ENCODE results near the gene SOHLH2. TPM values are rescaled to one million over a fixed set of nuclear protein-coding genes. Genes with fewer than 3 reads are reported as not detected.

SOHLH2 gene
- total RNA-seq (not detected), polyA plus RNA-seq (not detected)

GRCh38 chr13:36214163-36214921 lies at the start of gene SOHLH2:
TSS of gene SOHLH2 (minus strand) at chr13:36214556. CDS start at chr13:36214526, 30 bp downstream.
- peaks cover 0 to 3% (median 0%) of the 10 kb centered on the region in 3 donors for H3K36me3 Mint-ChIP-seq
- DNase-seq: peak in 1 of 5 donors; percentile 45
- CTCF ChIA-PET: no interaction called here

GRCh38 chr13:36261976-36262375 lies 47.6 kb upstream of the SOHLH2 start:
- no peak overlapping the region for H3K4me3 Mint-ChIP-seq
- H3K36me3 Mint-ChIP-seq: no peaks in the 10 kb centered on the region
- no peak overlapping the region for H3K27ac Mint-ChIP-seq
- H3K4me1 ChIP-seq (ENCODE audit: insufficient read depth, low read length): no peaks in the 10 kb centered on the region
- no peaks in the 10 kb centered on the region for H3K27me3 Mint-ChIP-seq
- no peak overlapping the region for H3K27ac ChIP-seq (ENCODE audit: low read depth, low read length)
- no peaks in the 10 kb centered on the region for H3K27me3 ChIP-seq (ENCODE audit: insufficient read depth, low read length, poor library complexity, severe bottlenecking)
- H3K4me1 Mint-ChIP-seq: no peaks in the 10 kb centered on the region
- CTCF ChIA-PET: no interaction called here
- H3K9me3 ChIP-seq (ENCODE audit: low read length): no peaks in the 10 kb centered on the region
- POLR2A ChIA-PET: no interaction called here
- H3K4me3 ChIP-seq (ENCODE audit: low read length): no peak overlapping the region
- peaks cover 0 to 2% (median 0%) of the 10 kb centered on the region in 5 donors for H3K9me3 Mint-ChIP-seq
- no peaks in the 10 kb centered on the region for H3K36me3 ChIP-seq (ENCODE audit: insufficient read depth, low read length)
- DNase-seq: no peak

More at GRCh38 chr13:36214163-36214921, at the start of gene SOHLH2:
- peaks cover 0 to 1% of the 10 kb centered on the region in 2 donors for H3K27me3 Mint-ChIP-seq
- Histone ChIP-seq H3K27me3 (ENCODE audit: insufficient read depth, low read length, poor library complexity, severe bottlenecking) (no peaks in the 10 kb centered on the region), H3K4me1 (ENCODE audit: insufficient read depth, low read length) (no peaks in the 10 kb centered on the region), H3K9me3 (ENCODE audit: low read length) (no peaks in the 10 kb centered on the region), H3K27ac (ENCODE audit: low read depth, low read length) (no peak within 1 kb of the TSS), H3K4me3 (ENCODE audit: low read length) (no peak within 1 kb of the TSS), H3K36me3 (ENCODE audit: insufficient read depth, low read length) (no peaks in the 10 kb centered on the region)
- H3K4me3 Mint-ChIP-seq: no peak within 1 kb of the TSS
- peak within 1 kb of the TSS in 1 of 8 donors; percentile 74 for H3K27ac Mint-ChIP-seq
- H3K9me3 Mint-ChIP-seq: peaks cover 5 to 16% (median 10%) of the 10 kb centered on the region in 5 donors
- POLR2A ChIA-PET: no interaction called here
- no peaks in the 10 kb centered on the region for H3K4me1 Mint-ChIP-seq

GRCh38 chr13:36261011-36261410 lies 46.7 kb upstream of the SOHLH2 start:
- H3K36me3 ChIP-seq (ENCODE audit: insufficient read depth, low read length): no peaks in the 10 kb centered on the region
- H3K4me1 ChIP-seq (ENCODE audit: insufficient read depth, low read length): no peaks in the 10 kb centered on the region
- Mint-ChIP-seq H3K4me1 (no peaks in the 10 kb centered on the region), H3K27me3 (no peaks in the 10 kb centered on the region), H3K27ac (no peak overlapping the region), H3K9me3 (peaks cover 0 to 4% (median 0%) of the 10 kb centered on the region in 5 donors), H3K36me3 (no peaks in the 10 kb centered on the region), H3K4me3 (no peak overlapping the region)
- ChIA-PET POLR2A (no interaction called here), CTCF (no interaction called here)
- DNase-seq: no peak
- no peaks in the 10 kb centered on the region for H3K9me3 ChIP-seq (ENCODE audit: low read length)
- H3K27ac ChIP-seq (ENCODE audit: low read depth, low read length): no peak overlapping the region
- H3K27me3 ChIP-seq (ENCODE audit: insufficient read depth, low read length, poor library complexity, severe bottlenecking): no peaks in the 10 kb centered on the region
- H3K4me3 ChIP-seq (ENCODE audit: low read length): no peak overlapping the region

GRCh38 chr13:36259361-36260137 lies 45.2 kb upstream of the SOHLH2 start:
- no peak overlapping the region for H3K27ac ChIP-seq (ENCODE audit: low read depth, low read length)

GRCh38 chr13:36258831-36259230 lies 44.5 kb upstream of the SOHLH2 start:
- Histone ChIP-seq H3K27ac (ENCODE audit: low read depth, low read length) (no peak overlapping the region), H3K36me3 (ENCODE audit: insufficient read depth, low read length) (no peaks in the 10 kb centered on the region), H3K9me3 (ENCODE audit: low read length) (no peaks in the 10 kb centered on the region), H3K4me3 (ENCODE audit: low read length) (no peak overlapping the region), H3K27me3 (ENCODE audit: insufficient read depth, low read length, poor library complexity, severe bottlenecking) (no peaks in the 10 kb centered on the region), H3K4me1 (ENCODE audit: insufficient read depth, low read length) (no peaks in the 10 kb centered on the region)
- H3K4me1 Mint-ChIP-seq: no peaks in the 10 kb centered on the region
- peaks cover 0 to 9% (median 2%) of the 10 kb centered on the region in 5 donors for H3K9me3 Mint-ChIP-seq
- ChIA-PET POLR2A (no interaction called here), CTCF (no interaction called here)
- no peaks in the 10 kb centered on the region for H3K27me3 Mint-ChIP-seq
- no peak overlapping the region for H3K27ac Mint-ChIP-seq
- no peak overlapping the region for H3K4me3 Mint-ChIP-seq
- H3K36me3 Mint-ChIP-seq: no peaks in the 10 kb centered on the region
- DNase-seq: no peak

More at GRCh38 chr13:36259361-36260137, 45.2 kb upstream of the SOHLH2 start:
- Mint-ChIP-seq H3K4me1 (no peaks in the 10 kb centered on the region), H3K4me3 (no peak overlapping the region), H3K27ac (no peak overlapping the region), H3K36me3 (no peaks in the 10 kb centered on the region), H3K27me3 (no peaks in the 10 kb centered on the region), H3K9me3 (peaks cover 0 to 9% (median 2%) of the 10 kb centered on the region in 5 donors)
- CTCF ChIA-PET: no interaction called here
- DNase-seq: no peak
- H3K36me3 ChIP-seq (ENCODE audit: insufficient read depth, low read length): no peaks in the 10 kb centered on the region
- no peaks in the 10 kb centered on the region for H3K4me1 ChIP-seq (ENCODE audit: insufficient read depth, low read length)
- H3K27me3 ChIP-seq (ENCODE audit: insufficient read depth, low read length, poor library complexity, severe bottlenecking): no peaks in the 10 kb centered on the region
- POLR2A ChIA-PET: no interaction called here
- H3K4me3 ChIP-seq (ENCODE audit: low read length): no peak overlapping the region
- H3K9me3 ChIP-seq (ENCODE audit: low read length): no peaks in the 10 kb centered on the region

GRCh38 chr13:36251526-36251925 lies 37.2 kb upstream of the SOHLH2 start:
- no peaks in the 10 kb centered on the region for H3K4me1 ChIP-seq (ENCODE audit: insufficient read depth, low read length)
- H3K27me3 ChIP-seq (ENCODE audit: insufficient read depth, low read length, poor library complexity, severe bottlenecking): no peaks in the 10 kb centered on the region
- no peak overlapping the region for H3K4me3 ChIP-seq (ENCODE audit: low read length)
- ChIA-PET CTCF (no interaction called here), POLR2A (no interaction called here)
- no peaks in the 10 kb centered on the region for H3K4me1 Mint-ChIP-seq
- no peaks in the 10 kb centered on the region for H3K36me3 ChIP-seq (ENCODE audit: insufficient read depth, low read length)
- H3K27ac ChIP-seq (ENCODE audit: low read depth, low read length): no peak overlapping the region
- H3K4me3 Mint-ChIP-seq: no peak overlapping the region
- no peaks in the 10 kb centered on the region for H3K36me3 Mint-ChIP-seq
- H3K27ac Mint-ChIP-seq: no peak overlapping the region
- no peak for DNase-seq
- H3K9me3 ChIP-seq (ENCODE audit: low read length): no peaks in the 10 kb centered on the region
- H3K9me3 Mint-ChIP-seq: peaks cover 0 to 13% (median 7%) of the 10 kb centered on the region in 5 donors
- H3K27me3 Mint-ChIP-seq: no peaks in the 10 kb centered on the region

GRCh38 chr13:36251017-36251416 lies 36.7 kb upstream of the SOHLH2 start:
- no peaks in the 10 kb centered on the region for H3K27me3 Mint-ChIP-seq
- ChIA-PET POLR2A (no interaction called here), CTCF (no interaction called here)
- H3K27ac Mint-ChIP-seq: no peak overlapping the region
- Histone ChIP-seq H3K4me1 (ENCODE audit: insufficient read depth, low read length) (no peaks in the 10 kb centered on the region), H3K36me3 (ENCODE audit: insufficient read depth, low read length) (no peaks in the 10 kb centered on the region), H3K4me3 (ENCODE audit: low read length) (no peak overlapping the region), H3K27ac (ENCODE audit: low read depth, low read length) (no peak overlapping the region), H3K9me3 (ENCODE audit: low read length) (no peaks in the 10 kb centered on the region), H3K27me3 (ENCODE audit: insufficient read depth, low read length, poor library complexity, severe bottlenecking) (no peaks in the 10 kb centered on the region)
- H3K4me3 Mint-ChIP-seq: no peak overlapping the region
- peaks cover 0 to 13% (median 5%) of the 10 kb centered on the region in 5 donors for H3K9me3 Mint-ChIP-seq
- H3K4me1 Mint-ChIP-seq: no peaks in the 10 kb centered on the region
- DNase-seq: no peak
- no peaks in the 10 kb centered on the region for H3K36me3 Mint-ChIP-seq

GRCh38 chr13:36248700-36249099 lies 34.3 kb upstream of the SOHLH2 start:
- Mint-ChIP-seq H3K4me3 (no peak overlapping the region), H3K27ac (no peak overlapping the region), H3K27me3 (no peaks in the 10 kb centered on the region), H3K36me3 (no peaks in the 10 kb centered on the region), H3K4me1 (no peaks in the 10 kb centered on the region), H3K9me3 (peaks cover 0 to 17% (median 3%) of the 10 kb centered on the region in 5 donors)
- no peak overlapping the region for H3K27ac ChIP-seq (ENCODE audit: low read depth, low read length)
- ChIA-PET POLR2A (no interaction called here), CTCF (no interaction called here)
- H3K36me3 ChIP-seq (ENCODE audit: insufficient read depth, low read length): no peaks in the 10 kb centered on the region
- H3K4me3 ChIP-seq (ENCODE audit: low read length): no peak overlapping the region
- no peaks in the 10 kb centered on the region for H3K27me3 ChIP-seq (ENCODE audit: insufficient read depth, low read length, poor library complexity, severe bottlenecking)
- H3K4me1 ChIP-seq (ENCODE audit: insufficient read depth, low read length): no peaks in the 10 kb centered on the region
- no peak for DNase-seq
- H3K9me3 ChIP-seq (ENCODE audit: low read length): no peaks in the 10 kb centered on the region

Data from CD8-positive, alpha-beta memory T cell (primary cell).